DOHH2 (cell line): ENCODE data around the gene EMB.
"Not testable (repeated sequence)": the region's sequence is repeated elsewhere in the genome, so short reads cannot be mapped to it uniquely, and the experiment has no call there.

Experiments
- CTCF ChIP-seq: fragments of 200-600 bp; sonication (generic); IDR thresholded peaks from one replicate; pipeline ENCODE4 v1.5.1; 2014; ENCODE audit warnings: antibody characterized with exemption, mild to moderate bottlenecking, low read depth, low read length; ENCODE audit not compliant: poor library complexity, severe bottlenecking
- EZH2phosphoT487 ChIP-seq: fragments of 200-600 bp; sonication (generic); IDR thresholded peaks from 2 replicates; pipeline ENCODE4 v1.6.1; 2017; ENCODE audit warnings: borderline replicate concordance, mild to moderate bottlenecking, antibody characterized with exemption, low read length, moderate library complexity, mixed read lengths

DNA sequence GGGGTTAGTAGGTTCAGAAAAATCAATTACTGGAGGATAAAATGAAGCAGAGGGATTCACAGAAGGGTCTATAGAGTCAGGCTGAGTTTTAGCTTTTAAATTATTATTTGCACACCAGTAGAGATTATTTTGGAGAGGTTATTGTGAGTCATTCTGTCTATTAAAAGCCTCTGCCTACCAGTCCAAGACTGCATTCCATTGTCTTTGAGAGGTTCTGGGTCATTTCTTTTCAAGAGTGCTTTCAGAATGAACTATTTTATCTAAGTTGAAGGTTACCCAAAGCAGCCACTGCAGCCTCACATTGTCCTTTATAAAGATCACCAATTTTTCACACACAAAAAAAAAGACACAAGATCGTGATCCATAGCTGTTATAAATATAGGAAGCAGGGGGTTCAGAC is 21.5 kb upstream of the EMB start:
- not testable (repeated sequence) for TF ChIP-seq CTCF, EZH2phosphoT487
